GM18498 (cell line): ENCODE measurements around the gene CIP2A.

Experiments
- ATAC-seq: cut with Tn5 transposase; IDR thresholded peaks from one replicate; pipeline ENCODE4 v1.9.1; 2021; ENCODE audit warnings: mild to moderate bottlenecking, moderate library complexity; ENCODE audit not compliant: unreplicated experiment

The CIP2A gene

DNA sequence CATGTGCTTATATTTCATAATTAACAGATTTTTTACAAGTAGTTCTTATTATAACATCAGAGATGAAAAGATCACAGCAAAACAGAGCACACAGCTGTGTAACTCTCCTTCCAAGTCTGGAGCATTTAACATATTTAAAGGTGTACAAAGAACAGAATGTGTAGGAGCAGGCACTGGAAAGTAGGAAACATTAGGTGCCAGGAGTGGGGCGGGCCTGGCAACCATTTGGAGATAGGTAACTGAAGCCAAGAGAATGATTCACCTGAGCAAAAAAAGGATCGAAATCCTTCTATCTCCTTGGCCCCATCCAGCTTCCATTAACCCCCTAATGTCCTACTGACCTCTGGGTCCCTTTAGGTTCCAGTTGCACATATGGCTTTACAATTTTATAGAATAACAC lies 76.6 kb downstream of the CIP2A start:
- ATAC-seq: no peak

DNA sequence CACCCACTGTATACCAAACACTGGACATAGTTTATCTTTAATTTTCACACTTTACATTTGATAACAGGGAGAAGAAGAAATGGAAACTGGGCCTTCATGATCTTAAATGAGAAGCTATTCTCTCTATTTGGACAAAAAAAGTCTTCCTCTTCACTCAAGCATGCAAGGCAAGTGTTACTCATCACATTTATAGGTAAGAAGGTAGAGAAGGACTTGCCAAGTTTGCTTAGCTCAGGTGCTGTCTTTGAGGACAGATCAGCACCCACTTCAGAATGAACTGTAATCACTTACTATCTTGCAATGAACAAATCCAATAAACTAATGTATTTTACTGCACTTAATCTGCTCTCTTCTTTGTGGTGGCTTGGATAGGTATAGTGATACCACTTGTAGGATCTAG lies 77.7 kb downstream of the CIP2A start:
- ATAC-seq: no peak

DNA sequence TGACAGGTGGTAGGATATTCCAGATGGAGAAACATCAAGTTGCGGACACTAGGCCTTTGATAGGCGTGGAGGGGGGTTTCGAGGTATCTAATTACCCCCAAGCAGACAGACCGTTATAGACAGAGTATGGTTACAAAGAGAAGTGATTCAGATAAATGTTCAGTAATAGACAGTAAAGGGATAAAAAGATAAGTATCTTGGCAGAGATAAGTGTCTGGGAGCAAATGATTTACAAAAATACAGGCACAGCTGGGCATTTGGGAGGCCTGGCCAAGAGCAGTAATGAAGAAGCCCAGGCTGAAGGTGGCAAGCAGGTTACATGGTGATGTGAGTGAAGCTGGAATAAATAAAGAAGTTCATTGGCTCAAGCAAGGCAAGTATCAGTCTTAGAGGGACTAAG lies 78.2 kb downstream of the CIP2A start:
- ATAC-seq: no peak

DNA sequence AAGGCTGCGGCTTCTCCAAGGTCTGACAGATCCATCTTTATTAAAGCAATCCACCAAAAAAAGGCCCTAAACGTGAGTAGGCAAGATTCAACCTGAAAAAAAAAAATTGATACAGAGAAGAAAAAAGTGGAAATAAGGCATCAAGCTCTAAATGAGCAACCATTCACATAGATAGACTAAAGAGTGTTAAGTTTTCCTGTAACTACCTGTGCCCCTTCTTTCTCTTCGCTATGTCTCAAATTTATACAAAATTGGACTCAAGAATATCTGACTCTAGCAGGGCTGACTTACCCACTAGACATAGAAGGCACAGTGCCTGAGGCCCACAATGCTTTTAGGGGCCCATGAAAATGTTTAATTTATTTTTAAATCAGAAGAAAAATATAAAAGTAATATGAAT lies 78.7 kb downstream of the CIP2A start, which contains the start of gene MYH15:
TSS of gene MYH15 (minus strand) at position 101 of the 400 bp plus-strand sequence. CDS start at position 35, 66 bp downstream.
- ATAC-seq: no peak

DNA sequence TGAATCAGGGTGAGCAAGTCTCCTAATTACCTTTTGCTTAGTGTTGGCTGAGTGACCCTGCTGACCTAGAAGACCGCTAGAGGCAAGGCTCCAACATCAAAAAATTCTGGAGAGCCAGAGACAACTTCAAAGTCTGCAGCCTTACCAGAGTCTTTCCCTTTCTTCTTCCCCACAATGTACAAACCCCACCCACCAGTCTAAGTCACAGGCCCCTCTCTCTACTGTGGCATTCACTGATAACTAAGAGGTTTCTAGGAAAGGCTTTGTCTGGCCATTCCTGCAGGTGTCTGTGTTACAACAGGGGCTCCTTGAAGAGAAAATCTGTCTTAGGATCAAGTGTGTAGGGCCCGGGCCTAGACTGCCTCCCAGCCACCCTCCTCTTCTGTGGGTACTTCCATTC lies 79.4 kb downstream of the CIP2A start:
- no peak for ATAC-seq

DNA sequence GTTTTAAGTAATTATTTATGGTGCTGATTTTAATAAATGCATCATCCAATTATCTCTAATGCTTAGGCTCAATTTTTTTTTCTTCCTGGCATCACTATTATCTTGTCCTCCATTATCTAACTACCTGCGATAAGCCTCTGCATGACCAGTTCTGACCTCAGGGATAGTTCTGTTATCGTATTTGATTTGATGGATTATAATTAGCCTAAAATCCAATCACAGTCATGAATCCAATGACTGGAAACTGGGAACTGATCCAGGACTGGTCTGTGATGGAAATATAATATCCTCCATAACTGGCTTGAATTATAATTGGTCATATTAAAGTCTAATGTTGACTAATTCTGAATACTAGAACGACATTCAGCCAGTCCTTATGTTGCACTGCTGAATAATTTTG lies 80.0 kb downstream of the CIP2A start:
- no peak for ATAC-seq

DNA sequence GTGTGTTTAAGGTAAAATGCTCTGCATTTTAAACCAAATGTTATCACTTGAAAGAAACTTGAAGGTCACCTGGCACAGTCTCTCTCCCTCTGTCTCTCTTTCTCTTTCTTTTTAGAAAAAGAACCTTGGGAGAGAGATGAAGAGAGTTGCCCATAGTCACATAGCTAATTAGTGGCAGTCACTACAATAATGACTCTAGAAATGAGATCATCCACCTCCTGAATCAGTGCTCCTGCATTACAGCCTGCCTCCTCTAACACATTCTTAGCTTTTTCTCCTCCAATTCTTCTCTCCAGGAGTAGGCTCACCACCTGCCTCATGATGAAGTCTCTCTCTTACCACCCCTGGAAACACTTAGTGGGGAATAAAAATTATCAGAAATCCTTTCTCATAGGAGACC lies 81.3 kb downstream of the CIP2A start:
- ATAC-seq: no peak

DNA sequence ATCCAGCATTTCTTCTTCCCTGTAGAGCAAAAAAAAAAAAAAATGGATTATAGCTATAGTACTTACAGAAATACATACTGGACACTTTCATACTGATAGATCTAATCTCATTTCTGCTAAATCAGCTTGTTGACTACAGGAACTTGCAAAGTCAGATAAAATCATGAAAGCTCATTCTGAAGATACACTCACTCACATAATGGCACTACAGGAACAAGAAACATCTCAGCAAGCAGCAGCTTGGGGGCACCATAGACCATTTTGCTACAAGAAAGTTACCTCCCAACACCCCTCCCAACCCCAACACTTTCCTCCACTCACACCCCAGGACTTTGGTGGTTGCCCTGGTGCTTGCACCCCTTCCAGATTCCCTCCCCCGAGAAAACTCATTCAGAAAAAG lies 83.4 kb downstream of the CIP2A start:
- ATAC-seq: no peak

DNA sequence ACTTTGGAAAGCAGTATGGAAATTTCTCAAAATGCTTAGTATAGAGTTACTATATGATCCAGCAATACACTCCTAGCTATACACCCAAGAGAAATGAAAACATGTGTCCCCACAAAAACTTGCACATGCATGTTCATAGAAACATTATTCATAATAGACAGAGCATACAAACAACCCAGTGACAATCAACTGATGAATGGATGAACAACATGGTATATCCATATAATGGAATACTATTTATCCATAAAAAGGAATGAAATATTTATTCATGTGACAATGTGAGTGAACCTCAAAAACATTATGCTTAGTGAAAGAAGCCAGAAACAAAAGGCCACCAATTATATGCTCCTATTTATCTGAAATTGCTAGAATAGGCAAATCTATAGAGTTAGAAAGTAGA lies 85.5 kb downstream of the CIP2A start:
- no peak for ATAC-seq

DNA sequence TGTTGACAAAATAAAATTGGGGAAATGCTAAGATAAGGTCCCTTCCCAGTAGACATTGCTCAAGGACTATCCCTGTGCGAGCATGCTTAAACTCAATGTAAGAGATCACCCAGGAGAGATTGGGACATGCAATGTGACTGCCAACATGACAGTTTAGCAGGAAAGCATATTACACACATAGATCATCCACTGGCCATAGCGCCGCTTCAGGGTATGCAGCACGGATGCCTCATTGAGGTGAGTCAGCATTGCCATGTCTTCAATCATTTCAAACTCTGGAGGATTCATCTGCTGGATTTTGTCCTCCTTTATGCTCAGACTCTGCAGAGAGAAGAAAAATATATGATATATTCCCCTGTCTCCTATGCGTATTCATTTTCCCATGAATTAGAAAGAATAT lies 87.7 kb downstream of the CIP2A start:
- ATAC-seq: no peak

DNA sequence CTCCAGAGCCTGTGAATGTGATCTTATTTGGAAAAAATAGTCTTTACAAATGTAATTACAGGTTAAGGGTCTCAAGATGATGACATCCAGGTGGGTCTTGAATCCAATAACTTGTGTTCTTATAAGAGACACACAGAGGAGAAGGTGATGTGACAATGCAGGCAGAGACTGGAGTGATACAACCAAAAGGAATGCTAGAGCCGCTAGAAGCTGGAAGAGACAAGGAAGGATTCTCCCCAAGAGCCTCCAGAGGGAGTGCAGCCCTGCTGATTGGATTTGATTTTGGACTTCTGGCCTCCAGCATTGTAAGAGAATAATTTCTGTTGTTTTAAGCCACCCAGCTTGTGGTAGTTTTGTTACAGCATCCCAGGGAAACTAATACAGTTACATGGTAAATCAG lies 88.5 kb downstream of the CIP2A start:
- ATAC-seq: no peak
